ENCODE measurements around the gene UBR1.

DNA sequence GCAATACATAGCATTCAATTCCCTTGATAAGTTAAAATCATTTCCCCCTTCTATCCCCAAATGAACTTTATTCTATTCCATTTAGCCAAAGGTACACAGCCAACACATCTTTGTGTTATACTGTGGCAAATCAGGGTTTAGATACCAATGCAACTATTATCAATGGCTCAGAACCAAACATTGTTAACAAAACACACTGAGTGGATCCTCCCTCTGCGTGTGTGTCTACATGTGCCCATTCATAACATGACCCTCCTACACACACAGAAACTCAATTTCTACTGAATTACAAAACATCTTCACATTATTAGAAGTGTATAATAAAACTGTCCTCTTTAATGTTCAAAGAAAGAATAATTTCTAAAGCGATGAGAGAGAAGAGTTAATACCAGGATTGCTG lies 186.5 kb downstream of the UBR1 start:
- TF ChIP-seq CTCF (IDR thresholded peaks at IDR 0.05) (no peak), POLR2A (IDR thresholded peaks at IDR 0.05) (no peak)

Data from esophagus squamous epithelium (tissue), 4 donors.